HepG2 (cell line): ENCODE data around the gene NAA38. TPM values are rescaled to one million over a fixed set of nuclear protein-coding genes. Genes with fewer than 3 reads are reported as not detected.
A peak's percentile ranks its signal among the peaks of the same experiment; 100 is the strongest.

Source experiments
- ARID5B ChIP-seq: IDR thresholded peaks from 2 replicates; pipeline ENCODE4 v1.4.0; 2020; ENCODE audit warnings: mild to moderate bottlenecking, missing genetic modification reagents
- HOMEZ ChIP-seq: IDR thresholded peaks from 2 replicates; pipeline ENCODE4 v1.6.1; 2016; ENCODE audit warnings: low read depth
- KDM2A ChIP-seq: sonication (generic); formaldehyde crosslinking; IDR thresholded peaks from 2 replicates; pipeline ENCODE4 v1.4.0; 2020; ENCODE audit warnings: low read depth, missing genetic modification reagents, borderline replicate concordance
- MBNL3 ChIP-seq: fragments of 250-450 bp; sonication (Bioruptor Pico); conservative IDR thresholded peaks from 2 replicates; pipeline ENCODE4 v1.8.0; 2022; ENCODE audit warnings: mild to moderate bottlenecking, inconsistent platforms
- NFAT5 ChIP-seq: sonication (generic); formaldehyde crosslinking; IDR thresholded peaks from 2 replicates; pipeline ENCODE4 v1.4.0; 2020; ENCODE audit warnings: missing genetic modification reagents
- REST ChIP-seq, 2 experiments: IDR thresholded peaks; 2 replicates each; pipeline ENCODE4 v1.6.1; 2011 to 2012; ENCODE audit warnings: low read length in 2 of 2, borderline replicate concordance in 1 of 2, low read depth in 1 of 2, mild to moderate bottlenecking in 1 of 2, moderate library complexity in 1 of 2
- STAG1 ChIP-seq: sonication (generic); formaldehyde crosslinking; IDR thresholded peaks from 2 replicates; pipeline ENCODE4 v1.4.0; 2020; ENCODE audit warnings: missing genetic modification reagents
- ZNF136 ChIP-seq: sonication (generic); formaldehyde crosslinking; IDR thresholded peaks from 2 replicates; pipeline ENCODE4 v1.8.1; 2022; ENCODE audit warnings: low read depth, mild to moderate bottlenecking, moderate library complexity, missing genetic modification reagents
- ZNF367 ChIP-seq: sonication (generic); formaldehyde crosslinking; IDR thresholded peaks from 2 replicates; pipeline ENCODE4 v1.4.0; 2020; ENCODE audit warnings: missing genetic modification reagents, borderline replicate concordance
- ZNF775 ChIP-seq: sonication (generic); formaldehyde crosslinking; IDR thresholded peaks from 2 replicates; pipeline ENCODE4 v1.4.0; 2020; ENCODE audit warnings: missing genetic modification reagents, mild to moderate bottlenecking, moderate library complexity, borderline replicate concordance
- polyA plus RNA-seq, 8 experiments: library from polyadenylated mRNA; depleted of rRNA in 3 of 8; stranded (reverse) in 7 of 8; unstranded in 1 of 8; fragments of >200 nt; fragmentation: Illumina TruSeq in 4 of 8; extraction: Trizol in 4 of 8; gene quantifications; 2 replicates each; pipeline versions ENCODE4 v1.2.1 to v1.2.3, GENCODE V29; 2011 to 2016; ENCODE audit warnings: low read depth in 4 of 8, missing spikeins in 1 of 8, mixed read lengths in 1 of 8; ENCODE audit not compliant: insufficient read depth in 1 of 8
- total RNA-seq, 5 experiments: library from RNA; depleted of rRNA; stranded (reverse); fragments of >200 nt; fragmentation: Illumina TruSeq; extraction: Trizol; gene quantifications; 2 replicates each; pipeline ENCODE4 v1.2.3, GENCODE V29; 2016; ENCODE audit warnings: low read depth in 1 of 5

The NAA38 gene
- total and polyA plus RNA-seq, 2 of the 13 experiments (the other 11 are each of a cell fraction or from before 2014, with no cell fraction given): 46.9 to 91.6 TPM

GRCh38 chr17:7841396-7841914 is 15.9 kb downstream of the NAA38 start (continued):
- no peak for TF ChIP-seq REST (IDR thresholded peaks at IDR 0.05; ENCODE audit: borderline replicate concordance in 1 of 2, low read depth in 1 of 2, low read length in 2 of 2)
- no peak for TF ChIP-seq ZNF136 (CRISPR knock-in tag)
- peak; percentile 4; the same call in 1 of the 2 replicates for TF ChIP-seq KDM2A
- no peak for TF ChIP-seq HOMEZ
- TF ChIP-seq ZNF367: no peak
- TF ChIP-seq NFAT5 (CRISPR knock-in tag): no peak
- TF ChIP-seq MBNL3: no peak
- peak; percentile 42 for TF ChIP-seq STAG1 (CRISPR knock-in tag)
- TF ChIP-seq ARID5B (CRISPR knock-in tag): 0 out of 2 replicates have a peak, but pooled peaks have one; percentile 26
- no peak for TF ChIP-seq ZNF775
